Mesendoderm (in vitro differentiated cells): ENCODE measurements around the gene PCGF6.

Experiments
- DNase-seq: peaks from one replicate; pipeline ENCODE4 v3.0.0; 2013
- H2AK5ac ChIP-seq: 2 replicates; pipeline ENCODE4 v1.6.1; 2013; ENCODE audit warnings: low read length, inconsistent platforms
- H2BK120ac ChIP-seq: 2 replicates; pipeline ENCODE4 v1.6.1; 2013; ENCODE audit warnings: low read depth, mild to moderate bottlenecking, low read length, moderate library complexity, mixed read lengths
- H2BK15ac ChIP-seq: replicated peaks from 2 replicates; pipeline ENCODE4 v1.6.1; 2013; ENCODE audit warnings: low read depth, mild to moderate bottlenecking, moderate library complexity
- H2BK5ac ChIP-seq: 2 replicates; pipeline ENCODE4 v1.6.1; 2013; ENCODE audit warnings: low read length, inconsistent platforms
- H3K18ac ChIP-seq: 2 replicates; pipeline ENCODE4 v1.6.1; 2013; ENCODE audit warnings: mild to moderate bottlenecking, low read length, mixed read lengths
- H3K23ac ChIP-seq: one replicate; pipeline ENCODE4 v1.6.1; 2013; ENCODE audit warnings: low read length
- H3K27ac ChIP-seq: 2 replicates; pipeline ENCODE4 v1.5.1; 2013; ENCODE audit warnings: low read depth, mild to moderate bottlenecking, inconsistent platforms, low read length, moderate library complexity
- H3K27me3 ChIP-seq: 2 replicates; pipeline ENCODE4 v1.6.1; 2013; ENCODE audit warnings: low read length, control low read depth, mild to moderate bottlenecking, inconsistent platforms; ENCODE audit not compliant: insufficient read depth, poor library complexity
- H3K36me3 ChIP-seq: 2 replicates; pipeline ENCODE4 v1.6.1; 2013; ENCODE audit warnings: low read length, inconsistent platforms; ENCODE audit not compliant: control insufficient read depth, insufficient read depth
- H3K4ac ChIP-seq: one replicate; pipeline ENCODE4 v1.6.1; 2013; ENCODE audit warnings: low read depth, mild to moderate bottlenecking, low read length, moderate library complexity
- H3K4me1 ChIP-seq: 2 replicates; pipeline ENCODE4 v1.6.1; 2013; ENCODE audit warnings: low read depth, low read length, inconsistent platforms; ENCODE audit not compliant: control insufficient read depth
- H3K4me2 ChIP-seq: 2 replicates; pipeline ENCODE4 v1.6.1; 2013; ENCODE audit warnings: low read length
- H3K4me3 ChIP-seq: 2 replicates; pipeline ENCODE4 v1.5.1; 2013; ENCODE audit warnings: mild to moderate bottlenecking, low read length
- H3K56ac ChIP-seq: one replicate; pipeline ENCODE4 v1.6.1; 2013; ENCODE audit warnings: low read length
- H3K79me1 ChIP-seq: 2 replicates; pipeline ENCODE4 v1.6.1; 2013; ENCODE audit warnings: low read length, inconsistent platforms
- H3K79me2 ChIP-seq: 2 replicates; pipeline ENCODE4 v1.6.1; 2013; ENCODE audit warnings: mild to moderate bottlenecking, low read length; ENCODE audit not compliant: control insufficient read depth, insufficient read depth
- H3K9ac ChIP-seq: 2 replicates; pipeline ENCODE4 v1.6.1; 2013; ENCODE audit warnings: low read length, inconsistent platforms
- H4K5ac ChIP-seq: one replicate; pipeline ENCODE4 v1.6.1; 2013; ENCODE audit warnings: low read length
- H4K8ac ChIP-seq: one replicate; pipeline ENCODE4 v1.6.1; 2013; ENCODE audit warnings: low read depth, mild to moderate bottlenecking, control low read depth, low read length, moderate library complexity
- WGBS: extraction: QIAGEN DNeasy Blood & Tissue Kit; methylation state at CpG from one replicate; pipeline ENCODE4 v1.1.7; 2013; ENCODE audit warnings: low lambda C conversion rate, missing lambda C conversion rate; ENCODE audit not compliant: insufficient coverage; ENCODE audit errors: extremely low coverage; 5-methylcytosine and 5-hydroxymethylcytosine counted together

PCGF6 gene

DNA sequence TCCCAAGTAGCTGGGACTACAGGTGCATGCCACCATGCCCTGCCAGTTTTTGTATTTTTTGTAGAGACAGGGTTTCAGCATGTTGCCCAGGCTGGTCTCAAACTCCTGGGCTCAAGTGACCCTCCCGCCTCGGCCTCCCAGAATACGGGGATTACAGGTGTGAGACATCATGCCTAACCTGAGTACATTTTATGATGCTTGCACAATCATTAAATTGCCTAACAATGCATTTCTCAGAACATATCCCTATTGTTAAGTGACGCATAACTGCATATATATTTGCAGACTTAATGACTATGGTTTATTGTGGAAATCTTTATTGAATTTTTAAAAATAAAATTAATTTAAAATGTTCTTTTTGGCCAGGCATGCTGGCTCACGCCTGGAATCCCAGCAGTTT, 43.3 kb downstream of the PCGF6 start:
- H4K5ac ChIP-seq: no peak overlapping the region
- H3K4ac ChIP-seq: no peak overlapping the region
- no peak overlapping the region for H3K23ac ChIP-seq
- no peak overlapping the region for H3K4me3 ChIP-seq
- WGBS: no CpG with 5 or more reads among the region's 5 CpGs
- H2BK5ac ChIP-seq: no peak overlapping the region
- H2BK120ac ChIP-seq: no peak overlapping the region
- H3K79me2 ChIP-seq: no peaks in the 10 kb centered on the region
- H3K9ac ChIP-seq: no peak overlapping the region
- no peak overlapping the region for H2BK15ac ChIP-seq
- no peak overlapping the region for H3K27ac ChIP-seq
- H3K4me2 ChIP-seq: no peak overlapping the region
- H3K18ac ChIP-seq: no peak overlapping the region
- H4K8ac ChIP-seq: no peak overlapping the region
- H3K4me1 ChIP-seq: no peaks in the 10 kb centered on the region
- no peak overlapping the region for H2AK5ac ChIP-seq
- no peak for DNase-seq
- no peak overlapping the region for H3K56ac ChIP-seq
- H3K27me3 ChIP-seq: no peaks in the 10 kb centered on the region
- no peaks in the 10 kb centered on the region for H3K79me1 ChIP-seq
- peaks cover 2% of the 10 kb centered on the region for H3K36me3 ChIP-seq

DNA sequence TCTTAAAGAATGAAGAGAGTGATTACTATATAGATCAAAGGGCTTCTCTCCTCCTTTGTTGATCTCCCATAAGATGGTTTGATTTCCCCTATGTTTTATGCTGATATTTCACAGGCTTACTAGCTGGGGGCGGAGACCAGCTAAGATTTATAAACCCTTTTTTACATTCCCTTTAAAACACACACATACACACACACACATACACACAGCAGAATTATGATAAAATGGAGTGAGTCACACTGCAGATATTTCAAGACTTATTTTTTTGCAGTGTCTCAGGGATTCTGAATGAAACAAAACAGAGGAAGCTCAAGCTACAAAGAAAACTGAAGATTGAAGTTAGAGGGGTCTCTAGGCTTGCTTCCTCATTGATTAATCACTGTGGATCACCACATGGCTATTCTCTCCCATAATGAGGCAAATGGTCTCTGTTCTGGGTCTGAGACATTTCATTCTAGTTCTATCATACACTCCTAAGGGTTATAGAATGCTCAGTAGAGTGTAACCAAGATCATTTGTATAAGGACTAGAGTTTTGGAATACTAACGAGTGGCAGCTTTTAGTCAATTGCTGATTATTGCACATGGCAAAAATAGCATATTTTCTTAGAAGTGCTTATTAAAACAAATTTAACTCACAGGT, 55.4 kb downstream of the PCGF6 start:
- Histone ChIP-seq H3K56ac (no peak overlapping the region), H4K5ac (no peak overlapping the region), H3K18ac (no peak overlapping the region), H3K79me2 (no peaks in the 10 kb centered on the region), H3K4me2 (no peak overlapping the region), H2BK5ac (no peak overlapping the region), H3K27ac (no peak overlapping the region), H3K4me1 (no peaks in the 10 kb centered on the region), H2BK120ac (no peak overlapping the region), H3K9ac (no peak overlapping the region), H2AK5ac (no peak overlapping the region), H3K27me3 (no peaks in the 10 kb centered on the region), H3K4ac (no peak overlapping the region), H2BK15ac (no peak overlapping the region), H4K8ac (no peak overlapping the region), H3K79me1 (no peaks in the 10 kb centered on the region), H3K36me3 (no peaks in the 10 kb centered on the region), H3K23ac (no peak overlapping the region), H3K4me3 (no peak overlapping the region)
- WGBS: no CpG with 5 or more reads among the region's 2 CpGs
- no peak for DNase-seq

GRCh38 chr10:103291588-103291987, 59.4 kb downstream of the PCGF6 start:
- Histone ChIP-seq H3K18ac (no peak overlapping the region), H3K4me3 (no peak overlapping the region), H3K9ac (no peak overlapping the region), H3K27ac (no peak overlapping the region), H2BK120ac (no peak overlapping the region), H3K79me1 (no peaks in the 10 kb centered on the region), H3K36me3 (no peaks in the 10 kb centered on the region), H3K27me3 (no peaks in the 10 kb centered on the region), H3K23ac (no peak overlapping the region), H3K4ac (no peak overlapping the region), H3K4me2 (no peak overlapping the region), H4K5ac (no peak overlapping the region), H2BK15ac (no peak overlapping the region), H3K79me2 (no peaks in the 10 kb centered on the region), H2BK5ac (no peak overlapping the region), H2AK5ac (no peak overlapping the region), H3K56ac (no peak overlapping the region), H3K4me1 (no peaks in the 10 kb centered on the region), H4K8ac (no peak overlapping the region)
- no peak for DNase-seq
- WGBS: no CpG with 5 or more reads among the region's 4 CpGs

- H3K36me3 ChIP-seq: no peaks in the 10 kb centered on the region
- H3K79me2 ChIP-seq: no peaks in the 10 kb centered on the region
- no peaks in the 10 kb centered on the region for H3K79me1 ChIP-seq
- H3K4ac ChIP-seq: no peak overlapping the region
- H3K4me3 ChIP-seq: no peak overlapping the region
- H2BK15ac ChIP-seq: no peak overlapping the region
- DNase-seq: no peak
- H3K9ac ChIP-seq: no peak overlapping the region
- no peak overlapping the region for H2BK120ac ChIP-seq
- WGBS: no CpG with 5 or more reads among the region's 5 CpGs
- H3K27ac ChIP-seq: no peak overlapping the region
- H3K56ac ChIP-seq: no peak overlapping the region
- no peak overlapping the region for H2BK5ac ChIP-seq
- no peaks in the 10 kb centered on the region for H3K27me3 ChIP-seq
- H3K4me2 ChIP-seq: no peak overlapping the region
- H3K18ac ChIP-seq: no peak overlapping the region
- H3K23ac ChIP-seq: no peak overlapping the region
- H2AK5ac ChIP-seq: no peak overlapping the region
- H3K4me1 ChIP-seq: no peaks in the 10 kb centered on the region
- no peak overlapping the region for H4K5ac ChIP-seq
- H4K8ac ChIP-seq: no peak overlapping the region
Measured at GRCh38 chr10:103287992-103288391, 62.9 kb downstream of the PCGF6 start.

- H3K23ac ChIP-seq: no peak overlapping the region
- no peak overlapping the region for H2AK5ac ChIP-seq
- H3K4me1 ChIP-seq: no peaks in the 10 kb centered on the region
- H3K56ac ChIP-seq: no peak overlapping the region
- H3K4ac ChIP-seq: no peak overlapping the region
- no peak overlapping the region for H2BK15ac ChIP-seq
- H4K8ac ChIP-seq: no peak overlapping the region
- H3K9ac ChIP-seq: no peak overlapping the region
- H2BK5ac ChIP-seq: no peak overlapping the region
- H3K79me1 ChIP-seq: no peaks in the 10 kb centered on the region
- DNase-seq: no peak
- no peak overlapping the region for H3K4me3 ChIP-seq
- H3K27me3 ChIP-seq: peaks cover 2% of the 10 kb centered on the region
- H3K4me2 ChIP-seq: no peak overlapping the region
- H3K18ac ChIP-seq: no peak overlapping the region
- H4K5ac ChIP-seq: no peak overlapping the region
- H3K36me3 ChIP-seq: no peaks in the 10 kb centered on the region
- no peak overlapping the region for H3K27ac ChIP-seq
- no peaks in the 10 kb centered on the region for H3K79me2 ChIP-seq
- no CpG with 5 or more reads among the region's 11 CpGs for WGBS
- H2BK120ac ChIP-seq: no peak overlapping the region
Measured at GRCh38 chr10:103284170-103284569, 66.8 kb downstream of the PCGF6 start.

- Histone ChIP-seq H3K79me2 (no peaks in the 10 kb centered on the region), H3K4me1 (no peaks in the 10 kb centered on the region), H3K4me3 (no peak overlapping the region), H3K27ac (no peak overlapping the region), H2BK5ac (no peak overlapping the region), H4K8ac (no peak overlapping the region), H4K5ac (no peak overlapping the region), H3K23ac (no peak overlapping the region), H3K9ac (no peak overlapping the region), H2AK5ac (no peak overlapping the region), H2BK120ac (no peak overlapping the region), H3K36me3 (no peaks in the 10 kb centered on the region), H3K18ac (no peak overlapping the region), H2BK15ac (no peak overlapping the region), H3K4me2 (no peak overlapping the region), H3K4ac (no peak overlapping the region), H3K56ac (no peak overlapping the region), H3K27me3 (peaks cover 8% of the 10 kb centered on the region), H3K79me1 (no peaks in the 10 kb centered on the region)
- WGBS: no CpG with 5 or more reads among the region's 1 CpG
- DNase-seq: no peak
Measured at GRCh38 chr10:103282961-103283360, 68.0 kb downstream of the PCGF6 start.
